IMR-90 (cell line): Measurements from ENCODE around the gene ZMIZ1. TPM values are rescaled to one million over a fixed set of nuclear protein-coding genes. Genes with fewer than 3 reads are reported as not detected.

Experiments used
- ATAC-seq: fragments of 200-7000 bp; cut with Tn5 transposase; 2 replicates; pipeline ENCODE4 v1.9.1; 2020; ENCODE audit warnings: low read depth, mild to moderate bottlenecking, moderate library complexity
- BruUV-seq: library from RNA; stranded (reverse); fragments of 400-500 nt; replicated peaks from 2 replicates; lab custom pipeline; 2021; lab: Mats Ljungman, UMichigan
- CTCF ChIA-PET: fragments of 300-600 bp; formaldehyde crosslinking; extraction: SDS; loops from one replicate; lab custom pipeline; 2021; ENCODE audit warnings: antibody characterized with exemption; lab: Yijun Ruan, JAX
- POLR2A ChIA-PET: fragments of 300-600 bp; sonication (Branson Sonifier 250); formaldehyde crosslinking; loops from one replicate; lab custom pipeline; 2022; ENCODE audit warnings: antibody characterized with exemption; ENCODE audit not compliant: unreplicated experiment; lab: Charles Lee
- DNase-seq: peaks from one replicate; pipeline ENCODE4 v3.0.0; 2013
- H2AFZ ChIP-seq: replicated peaks from 2 replicates; pipeline ENCODE3; 2013; ENCODE audit warnings: low read length, mild to moderate bottlenecking; ENCODE audit not compliant: poor library complexity
- H2AK5ac ChIP-seq: 2 replicates; pipeline ENCODE4 v1.6.1; 2013; ENCODE audit warnings: low read depth, low read length, inconsistent platforms
- H2AK9ac ChIP-seq: replicated peaks from 2 replicates; pipeline ENCODE3; 2013; ENCODE audit warnings: mild to moderate bottlenecking, low read depth, low read length, moderate library complexity; ENCODE audit not compliant: poor library complexity
- H2BK120ac ChIP-seq: 2 replicates; pipeline ENCODE4 v1.6.1; 2013; ENCODE audit warnings: low read depth, low read length, inconsistent platforms
- H2BK15ac ChIP-seq: 3 replicates; pipeline ENCODE4 v1.6.1; 2013; ENCODE audit warnings: low read depth, low read length, inconsistent platforms
- H2BK20ac ChIP-seq: 2 replicates; pipeline ENCODE4 v1.6.1; 2013; ENCODE audit warnings: low read depth, mild to moderate bottlenecking, inconsistent platforms, low read length, moderate library complexity
- H2BK5ac ChIP-seq: 2 replicates; pipeline ENCODE4 v1.6.1; 2013; ENCODE audit warnings: mild to moderate bottlenecking, low read depth, low read length, inconsistent platforms; ENCODE audit not compliant: poor library complexity, severe bottlenecking
- H3K14ac ChIP-seq: replicated peaks from 2 replicates; pipeline ENCODE4 v1.6.1; 2013; ENCODE audit warnings: low read depth, low read length, inconsistent platforms
- H3K18ac ChIP-seq: 2 replicates; pipeline ENCODE4 v1.6.1; 2013; ENCODE audit warnings: low read depth, low read length, control low read depth
- H3K23ac ChIP-seq: 2 replicates; pipeline ENCODE4 v1.6.1; 2013; ENCODE audit warnings: low read depth, low read length, inconsistent platforms
- H3K27ac ChIP-seq: 2 replicates; pipeline ENCODE4 v1.5.1; 2013; ENCODE audit warnings: mild to moderate bottlenecking, control low read depth, low read length; ENCODE audit not compliant: insufficient read depth
- H3K27me3 ChIP-seq: 2 replicates; pipeline ENCODE4 v1.6.1; 2013; ENCODE audit warnings: low read length; ENCODE audit not compliant: control insufficient read depth, insufficient read depth
- H3K36me3 ChIP-seq: 2 replicates; pipeline ENCODE4 v1.6.1; 2013; ENCODE audit warnings: low read length, mixed read lengths; ENCODE audit not compliant: control insufficient read depth, insufficient read depth
- H3K4ac ChIP-seq: 2 replicates; pipeline ENCODE4 v1.6.1; 2013; ENCODE audit warnings: low read depth, low read length, inconsistent platforms
- H3K4me1 ChIP-seq: 2 replicates; pipeline ENCODE4 v1.6.1; 2013; ENCODE audit warnings: low read length, mixed read lengths; ENCODE audit not compliant: control insufficient read depth, insufficient read depth
- H3K4me2 ChIP-seq: 2 replicates; pipeline ENCODE4 v1.6.1; 2013; ENCODE audit warnings: low read depth, mild to moderate bottlenecking, control low read depth, low read length, moderate library complexity
- H3K4me3 ChIP-seq: 2 replicates; pipeline ENCODE4 v1.5.1; 2013; ENCODE audit warnings: low read depth, mild to moderate bottlenecking, control low read depth, low read length, moderate library complexity; ENCODE audit not compliant: insufficient read depth
- H3K56ac ChIP-seq: 2 replicates; pipeline ENCODE4 v1.6.1; 2013; ENCODE audit warnings: low read length, inconsistent platforms; ENCODE audit not compliant: insufficient read depth; ENCODE audit errors: extremely low read depth
- H3K79me1 ChIP-seq, 2 experiments: 2 replicates each; pipeline ENCODE4 v1.6.1; 2013; ENCODE audit warnings: low read length in 2 of 2, inconsistent platforms in 1 of 2, low read depth in 1 of 2
- H3K9ac ChIP-seq: 2 replicates; pipeline ENCODE4 v1.6.1; 2013; ENCODE audit warnings: low read depth, low read length, control low read depth
- H3K9me1 ChIP-seq: 2 replicates; pipeline ENCODE4 v1.6.1; 2013; ENCODE audit warnings: low read length, inconsistent platforms; ENCODE audit not compliant: insufficient read depth
- H3K9me3 ChIP-seq: 2 replicates; pipeline ENCODE4 v1.6.1; 2013; ENCODE audit warnings: low read length; ENCODE audit not compliant: control insufficient read depth, insufficient read depth
- H4K20me1 ChIP-seq: 2 replicates; pipeline ENCODE4 v1.6.1; 2013; ENCODE audit warnings: low read length, inconsistent platforms; ENCODE audit not compliant: insufficient read depth
- H4K5ac ChIP-seq: 2 replicates; pipeline ENCODE4 v1.6.1; 2013; ENCODE audit warnings: mild to moderate bottlenecking, low read depth, low read length, control low read depth
- H4K8ac ChIP-seq, 2 experiments: 2 replicates each; pipeline ENCODE4 v1.6.1; 2013; ENCODE audit warnings: low read depth in 2 of 2, low read length in 2 of 2, control low read depth in 1 of 2, inconsistent platforms in 1 of 2
- H4K91ac ChIP-seq: 2 replicates; pipeline ENCODE4 v1.6.1; 2013; ENCODE audit warnings: low read depth, low read length, inconsistent platforms; ENCODE audit not compliant: insufficient read depth
- BHLHE40 ChIP-seq: fragments of 150-350 bp; IDR thresholded peaks from 2 replicates; pipeline ENCODE4 v1.6.1; 2016; ENCODE audit warnings: mild to moderate bottlenecking, low read depth, low read length
- CEBPB ChIP-seq: IDR thresholded peaks from 2 replicates; pipeline ENCODE4 v1.6.1; 2012; ENCODE audit warnings: low read depth, low read length, improper control_type of control experiment
- CHD1 ChIP-seq: IDR thresholded peaks from 2 replicates; pipeline ENCODE4 v1.6.1; 2012; ENCODE audit warnings: low read depth, low read length, improper control_type of control experiment
- ELK1 ChIP-seq: fragments of 150-350 bp; IDR thresholded peaks from 2 replicates; pipeline ENCODE4 v1.6.1; 2016; ENCODE audit warnings: low read depth, mild to moderate bottlenecking, low read length, moderate library complexity, borderline replicate concordance
- FOS ChIP-seq: fragments of 150-350 bp; IDR thresholded peaks from 2 replicates; pipeline ENCODE4 v1.6.1; 2016; ENCODE audit warnings: low read depth, low read length
- MAFK ChIP-seq: IDR thresholded peaks from 2 replicates; pipeline ENCODE4 v1.6.1; 2012; ENCODE audit warnings: low read depth, low read length, improper control_type of control experiment
- MAZ ChIP-seq: IDR thresholded peaks from 2 replicates; pipeline ENCODE4 v1.6.1; 2012; ENCODE audit warnings: low read depth, mild to moderate bottlenecking, low read length, improper control_type of control experiment, moderate library complexity, borderline replicate concordance
- MXI1 ChIP-seq: IDR thresholded peaks from 2 replicates; pipeline ENCODE4 v1.6.1; 2012; ENCODE audit warnings: low read depth, mild to moderate bottlenecking, low read length, moderate library complexity, borderline replicate concordance
- NFE2L2 ChIP-seq: fragments of 150-350 bp; IDR thresholded peaks from 2 replicates; pipeline ENCODE4 v1.6.1; 2016; ENCODE audit warnings: low read depth, mild to moderate bottlenecking, low read length
- POLR2A ChIP-seq: IDR thresholded peaks from 2 replicates; pipeline ENCODE4 v1.6.1; 2012; ENCODE audit warnings: mild to moderate bottlenecking, low read depth, low read length
- RAD21 ChIP-seq: IDR thresholded peaks from 2 replicates; pipeline ENCODE4 v1.6.1; 2012; ENCODE audit warnings: low read length, improper control_type of control experiment
- RFX5 ChIP-seq: IDR thresholded peaks from 2 replicates; pipeline ENCODE4 v1.8.0; 2012; ENCODE audit warnings: low read depth, mild to moderate bottlenecking, low read length, moderate library complexity
- SMC3 ChIP-seq: fragments of 150-350 bp; IDR thresholded peaks from 2 replicates; pipeline ENCODE4 v1.6.1; 2016; ENCODE audit warnings: low read depth, mild to moderate bottlenecking, antibody characterized with exemption, low read length, moderate library complexity
- WGBS, 2 experiments: methylation state at CpG; one replicate each; pipeline versions ENCODE4 v1.1.5 to v1.1.7; 2013; ENCODE audit warnings: missing lambda C conversion rate in 2 of 2; ENCODE audit not compliant: insufficient read length in 1 of 2; ENCODE audit errors: extremely low coverage in 2 of 2; 5-methylcytosine and 5-hydroxymethylcytosine counted together
- dilution Hi-C: fragments of 300-500 bp; cut with HindIII; formaldehyde crosslinking; loops from one replicate; pipeline ENCODE4 v1.14.3; 2018; ENCODE audit warnings: low sequenced_read_pairs; ENCODE audit not compliant: unreplicated experiment
- in situ Hi-C: fragments of 300-500 bp; cut with MboI; formaldehyde crosslinking; loops from 3 replicates; pipeline ENCODE4 v1.14.3; 2019; ENCODE audit warnings: low sequenced_read_pairs, inconsistent platforms, mixed read lengths
- intact Hi-C: fragments of 100-400 bp; cut with micrococcal nuclease; formaldehyde crosslinking; loops from 2 replicates; pipeline ENCODE4 v1.10.0; 2022
- polyA plus RNA-seq, 3 experiments: library from polyadenylated mRNA; depleted of rRNA; stranded (reverse); fragments of >200 nt; gene quantifications; 2 replicates each; pipeline ENCODE4 v1.2.3, GENCODE V29; 2012; ENCODE audit warnings: low replicate concordance in 1 of 3
- total RNA-seq: library from RNA; depleted of rRNA; stranded (reverse); fragments of >200 nt; gene quantifications from 2 replicates; pipeline ENCODE4 v1.2.3, GENCODE V29; 2012
- TF ChIP-seq, protein P1 (sequence below): conservative IDR thresholded peaks from 2 replicates; pipeline ENCODE4 v1.5.1; 2012; ENCODE audit warnings: mild to moderate bottlenecking, low read depth, low read length, improper control_type of control experiment
- TF ChIP-seq, protein P2 (sequence below): fragments of 150-350 bp; IDR thresholded peaks from 2 replicates; pipeline ENCODE4 v1.6.1; 2017; ENCODE audit warnings: mild to moderate bottlenecking, antibody characterized with exemption, low read length, low read depth

The ZMIZ1 gene
- total and polyA plus RNA-seq, 2 of the 4 experiments (the other 2 are of a cell fraction) = 6.6 to 48.7 TPM

DNA sequence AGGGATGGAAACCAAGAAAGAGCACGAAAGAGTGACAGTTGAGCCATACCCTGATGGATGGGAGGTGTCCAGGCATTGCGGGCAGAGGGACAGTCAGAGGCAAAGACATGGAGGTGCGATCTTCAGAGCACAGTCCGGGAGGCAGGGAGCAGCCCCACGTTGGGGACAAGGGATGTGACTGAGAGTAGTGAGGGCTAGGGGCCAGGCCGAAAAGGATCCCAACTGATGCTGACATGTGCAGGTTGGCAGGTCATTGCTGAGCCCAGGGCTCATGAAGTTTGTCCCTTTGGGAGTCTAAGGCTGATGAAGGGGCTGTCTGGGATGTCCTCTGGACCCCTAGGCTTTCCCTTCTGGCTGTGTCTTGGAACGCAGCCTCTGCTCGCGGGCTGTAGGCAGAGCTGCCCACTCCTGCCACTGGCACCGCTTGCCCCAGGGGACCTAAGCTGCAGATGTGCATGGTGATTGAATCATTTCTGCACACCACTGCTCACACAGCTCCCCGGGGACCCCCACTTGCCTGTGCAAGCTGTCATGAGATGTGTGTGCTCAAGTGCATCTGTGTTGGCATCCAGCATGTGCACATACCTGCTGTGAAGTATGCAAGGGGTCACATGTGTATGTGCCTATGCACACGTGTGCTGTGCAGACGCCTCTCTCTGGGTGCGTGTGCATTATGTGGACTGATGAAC is 125.1 kb downstream of the ZMIZ1 start:
- DNase-seq = no peak
- no peak for ATAC-seq
- Histone ChIP-seq H3K4me2 (no peak overlapping the region), H2AK5ac (peak overlapping the region; percentile 18), H3K27ac (no peak overlapping the region), H2AK9ac (peak overlapping the region; percentile 19), H4K20me1 (peaks cover 54% of the 10 kb centered on the region), H3K4me1 (peaks cover 46% of the 10 kb centered on the region), H4K91ac (peak overlapping the region; percentile 33; the same call in 1 of the 2 replicates), H3K23ac (no peak overlapping the region), H2BK5ac (no peak overlapping the region), H3K4ac (peak overlapping the region; percentile 25; the same call in 1 of the 2 replicates), H3K18ac (no peak overlapping the region), H2BK15ac (0 out of 3 replicates have a peak overlapping the region, but pooled peaks have one; percentile 30), H4K8ac (peak overlapping the region in 1 of 2 experiments; percentile 50; a peak in 2 of 4 replicates), H3K9me3 (no peaks in the 10 kb centered on the region), H4K5ac (no peak overlapping the region), H3K56ac (no peak overlapping the region), H3K27me3 (no peaks in the 10 kb centered on the region), H2AFZ (no peak overlapping the region), H2BK20ac (no peak overlapping the region), H3K9ac (no peak overlapping the region), H3K4me3 (no peak overlapping the region), H3K36me3 (peaks cover 29% of the 10 kb centered on the region), H3K9me1 (peaks cover 41% of the 10 kb centered on the region), H3K14ac (no peak overlapping the region), H3K79me1 (peaks cover 60 to 97% of the 10 kb centered on the region in 2 experiments), H2BK120ac (no peak overlapping the region; the same call in 1 of the 2 replicates)
- ChIA-PET CTCF (interaction anchor here (0.6 to 1.3 kb wide), 2 partner anchors 9 to 1146 kb away, joined by 3 to 4 read pairs; no protein-coding TSS in a partner anchor), POLR2A (no interaction called here)
- 85% methylated on average over 9 of the region's 14 CpGs; no CpG with 5 or more reads in 1 of the 2 experiments for WGBS, 2 experiments
- intact Hi-C loops (loop anchor here (10.0 kb wide), 1 partner anchor 249 kb away; no protein-coding TSS in a partner anchor), dilution Hi-C loops (no loop called here), in situ Hi-C loops (loop anchor here (10.0 kb wide), 1 partner anchor 989 kb away; no protein-coding TSS in a partner anchor)
- BruUV-seq = no TSS peak
- TF ChIP-seq MXI1 = no peak
- TF ChIP-seq, protein P1, sequence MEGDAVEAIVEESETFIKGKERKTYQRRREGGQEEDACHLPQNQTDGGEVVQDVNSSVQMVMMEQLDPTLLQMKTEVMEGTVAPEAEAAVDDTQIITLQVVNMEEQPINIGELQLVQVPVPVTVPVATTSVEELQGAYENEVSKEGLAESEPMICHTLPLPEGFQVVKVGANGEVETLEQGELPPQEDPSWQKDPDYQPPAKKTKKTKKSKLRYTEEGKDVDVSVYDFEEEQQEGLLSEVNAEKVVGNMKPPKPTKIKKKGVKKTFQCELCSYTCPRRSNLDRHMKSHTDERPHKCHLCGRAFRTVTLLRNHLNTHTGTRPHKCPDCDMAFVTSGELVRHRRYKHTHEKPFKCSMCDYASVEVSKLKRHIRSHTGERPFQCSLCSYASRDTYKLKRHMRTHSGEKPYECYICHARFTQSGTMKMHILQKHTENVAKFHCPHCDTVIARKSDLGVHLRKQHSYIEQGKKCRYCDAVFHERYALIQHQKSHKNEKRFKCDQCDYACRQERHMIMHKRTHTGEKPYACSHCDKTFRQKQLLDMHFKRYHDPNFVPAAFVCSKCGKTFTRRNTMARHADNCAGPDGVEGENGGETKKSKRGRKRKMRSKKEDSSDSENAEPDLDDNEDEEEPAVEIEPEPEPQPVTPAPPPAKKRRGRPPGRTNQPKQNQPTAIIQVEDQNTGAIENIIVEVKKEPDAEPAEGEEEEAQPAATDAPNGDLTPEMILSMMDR = no peak
- TF ChIP-seq, protein P2, sequence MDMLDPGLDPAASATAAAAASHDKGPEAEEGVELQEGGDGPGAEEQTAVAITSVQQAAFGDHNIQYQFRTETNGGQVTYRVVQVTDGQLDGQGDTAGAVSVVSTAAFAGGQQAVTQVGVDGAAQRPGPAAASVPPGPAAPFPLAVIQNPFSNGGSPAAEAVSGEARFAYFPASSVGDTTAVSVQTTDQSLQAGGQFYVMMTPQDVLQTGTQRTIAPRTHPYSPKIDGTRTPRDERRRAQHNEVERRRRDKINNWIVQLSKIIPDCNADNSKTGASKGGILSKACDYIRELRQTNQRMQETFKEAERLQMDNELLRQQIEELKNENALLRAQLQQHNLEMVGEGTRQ = no peak
- TF ChIP-seq RAD21 = no peak
- no peak for TF ChIP-seq BHLHE40
- TF ChIP-seq FOS = no peak
- no peak for TF ChIP-seq MAFK
- no peak for TF ChIP-seq CEBPB
- TF ChIP-seq CHD1 = no peak
- TF ChIP-seq NFE2L2 = no peak
- no peak for TF ChIP-seq MAZ
- no peak for TF ChIP-seq ELK1
- no peak for TF ChIP-seq SMC3
- TF ChIP-seq RFX5 = no peak
- no peak for TF ChIP-seq POLR2A
